ENCODE results near the gene CFDP1.

DNA sequence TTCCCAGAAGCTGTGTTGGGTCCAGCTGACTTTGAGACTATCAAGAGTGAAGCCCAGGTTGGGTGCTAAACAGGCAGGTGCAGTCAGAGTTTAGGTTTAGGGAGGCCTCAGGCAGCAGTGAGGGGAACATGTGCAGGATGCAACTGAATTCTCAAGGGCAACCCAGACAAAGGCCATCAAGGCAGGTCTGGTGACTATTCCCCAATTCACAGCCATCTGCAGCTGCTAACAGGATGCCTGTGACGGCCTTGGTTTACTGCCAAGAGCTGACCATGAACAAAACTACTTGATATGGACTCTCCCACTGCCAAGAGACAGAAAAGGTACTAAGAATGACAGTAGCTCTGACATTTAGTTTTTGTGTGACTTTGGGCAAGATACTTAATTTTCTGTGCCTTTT, 136.7 kb downstream of the CFDP1 start:
- TF ChIP-seq EP300 (IDR thresholded peaks at IDR 0.05): no peak
- no peak for TF ChIP-seq FOSL2 (IDR thresholded peaks at IDR 0.05)
- no peak for TF ChIP-seq FOSL2 (CRISPR knock-in tag; IDR thresholded peaks at IDR 0.05)
- TF ChIP-seq, protein P1, sequence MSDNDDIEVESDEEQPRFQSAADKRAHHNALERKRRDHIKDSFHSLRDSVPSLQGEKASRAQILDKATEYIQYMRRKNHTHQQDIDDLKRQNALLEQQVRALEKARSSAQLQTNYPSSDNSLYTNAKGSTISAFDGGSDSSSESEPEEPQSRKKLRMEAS (IDR thresholded peaks at IDR 0.05): no peak
- no peak for TF ChIP-seq POLR2A (IDR thresholded peaks at IDR 0.05; ENCODE audit: low read length)
- TF ChIP-seq, protein P2, sequence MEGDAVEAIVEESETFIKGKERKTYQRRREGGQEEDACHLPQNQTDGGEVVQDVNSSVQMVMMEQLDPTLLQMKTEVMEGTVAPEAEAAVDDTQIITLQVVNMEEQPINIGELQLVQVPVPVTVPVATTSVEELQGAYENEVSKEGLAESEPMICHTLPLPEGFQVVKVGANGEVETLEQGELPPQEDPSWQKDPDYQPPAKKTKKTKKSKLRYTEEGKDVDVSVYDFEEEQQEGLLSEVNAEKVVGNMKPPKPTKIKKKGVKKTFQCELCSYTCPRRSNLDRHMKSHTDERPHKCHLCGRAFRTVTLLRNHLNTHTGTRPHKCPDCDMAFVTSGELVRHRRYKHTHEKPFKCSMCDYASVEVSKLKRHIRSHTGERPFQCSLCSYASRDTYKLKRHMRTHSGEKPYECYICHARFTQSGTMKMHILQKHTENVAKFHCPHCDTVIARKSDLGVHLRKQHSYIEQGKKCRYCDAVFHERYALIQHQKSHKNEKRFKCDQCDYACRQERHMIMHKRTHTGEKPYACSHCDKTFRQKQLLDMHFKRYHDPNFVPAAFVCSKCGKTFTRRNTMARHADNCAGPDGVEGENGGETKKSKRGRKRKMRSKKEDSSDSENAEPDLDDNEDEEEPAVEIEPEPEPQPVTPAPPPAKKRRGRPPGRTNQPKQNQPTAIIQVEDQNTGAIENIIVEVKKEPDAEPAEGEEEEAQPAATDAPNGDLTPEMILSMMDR (IDR thresholded peaks at IDR 0.05): no peak
- no peak for TF ChIP-seq CEBPB (IDR thresholded peaks at IDR 0.05)
